Measurements from ENCODE around the gene GGT7. TPM values are rescaled to one million over a fixed set of nuclear protein-coding genes. Genes with fewer than 3 reads are reported as not detected.

The GGT7 gene
- total and polyA plus RNA-seq, 9 of the 15 experiments (the other 6 are each of a cell fraction or from before 2014, with no cell fraction given): 0.04 to 18.3 (median 5.9) TPM

- TF ChIP-seq, protein P1, sequence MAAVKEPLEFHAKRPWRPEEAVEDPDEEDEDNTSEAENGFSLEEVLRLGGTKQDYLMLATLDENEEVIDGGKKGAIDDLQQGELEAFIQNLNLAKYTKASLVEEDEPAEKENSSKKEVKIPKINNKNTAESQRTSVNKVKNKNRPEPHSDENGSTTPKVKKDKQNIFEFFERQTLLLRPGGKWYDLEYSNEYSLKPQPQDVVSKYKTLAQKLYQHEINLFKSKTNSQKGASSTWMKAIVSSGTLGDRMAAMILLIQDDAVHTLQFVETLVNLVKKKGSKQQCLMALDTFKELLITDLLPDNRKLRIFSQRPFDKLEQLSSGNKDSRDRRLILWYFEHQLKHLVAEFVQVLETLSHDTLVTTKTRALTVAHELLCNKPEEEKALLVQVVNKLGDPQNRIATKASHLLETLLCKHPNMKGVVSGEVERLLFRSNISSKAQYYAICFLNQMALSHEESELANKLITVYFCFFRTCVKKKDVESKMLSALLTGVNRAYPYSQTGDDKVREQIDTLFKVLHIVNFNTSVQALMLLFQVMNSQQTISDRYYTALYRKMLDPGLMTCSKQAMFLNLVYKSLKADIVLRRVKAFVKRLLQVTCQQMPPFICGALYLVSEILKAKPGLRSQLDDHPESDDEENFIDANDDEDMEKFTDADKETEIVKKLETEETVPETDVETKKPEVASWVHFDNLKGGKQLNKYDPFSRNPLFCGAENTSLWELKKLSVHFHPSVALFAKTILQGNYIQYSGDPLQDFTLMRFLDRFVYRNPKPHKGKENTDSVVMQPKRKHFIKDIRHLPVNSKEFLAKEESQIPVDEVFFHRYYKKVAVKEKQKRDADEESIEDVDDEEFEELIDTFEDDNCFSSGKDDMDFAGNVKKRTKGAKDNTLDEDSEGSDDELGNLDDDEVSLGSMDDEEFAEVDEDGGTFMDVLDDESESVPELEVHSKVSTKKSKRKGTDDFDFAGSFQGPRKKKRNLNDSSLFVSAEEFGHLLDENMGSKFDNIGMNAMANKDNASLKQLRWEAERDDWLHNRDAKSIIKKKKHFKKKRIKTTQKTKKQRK (IDR thresholded peaks at IDR 0.05; ENCODE audit: borderline replicate concordance, low read depth, low read length): no peak
- TF ChIP-seq ZNF586 (CRISPR knock-in tag; conservative IDR thresholded peaks at IDR 0.05) (no peak), ZNF3 (CRISPR knock-in tag; IDR thresholded peaks at IDR 0.05) (no peak), TCF7 (IDR thresholded peaks at IDR 0.05; ENCODE audit: borderline replicate concordance) (no peak), NR2C2 (CRISPR knock-in tag; IDR thresholded peaks at IDR 0.05) (no peak), NR2C2 (tag; IDR thresholded peaks at IDR 0.05) (0 out of 2 replicates have a peak, but pooled peaks have one; percentile 65), UBTF (IDR thresholded peaks at IDR 0.05; ENCODE audit: borderline replicate concordance in 1 of 2, low read depth in 2 of 2, low read length in 2 of 2) (no peak; a peak in 1 of 4 replicates), ZNF23 (CRISPR knock-in tag; IDR thresholded peaks at IDR 0.05) (no peak), ZNF780A (CRISPR knock-in tag; IDR thresholded peaks at IDR 0.05) (no peak), E2F3 (CRISPR knock-in tag; IDR thresholded peaks at IDR 0.05) (no peak), ZBTB49 (CRISPR knock-in tag; IDR thresholded peaks at IDR 0.05; ENCODE audit: borderline replicate concordance) (no peak), MTA2 (IDR thresholded peaks at IDR 0.05; ENCODE audit: low read depth) (no peak), FUS (optimal IDR thresholded peaks at IDR 0.05; ENCODE audit: low read depth, low read length) (no peak), ZMIZ1 (IDR thresholded peaks at IDR 0.05; ENCODE audit: low read depth in 2 of 2, low read length in 2 of 2) (no peak), HNRNPK (IDR thresholded peaks at IDR 0.05; ENCODE audit: low read depth, low read length, poor library complexity, severe bottlenecking) (no peak), EZH2 (IDR thresholded peaks at IDR 0.05; ENCODE audit: borderline replicate concordance, low read depth, low read length) (no peak)
Observed at GRCh38 chr20:34824806-34825529, 47.7 kb downstream of the GGT7 start (continued).
